ENCODE results near the gene PACS1. TPM values are rescaled to one million over a fixed set of nuclear protein-coding genes. Genes with fewer than 3 reads are reported as not detected.
A peak's percentile ranks its signal among the peaks of the same experiment; 100 is the strongest.

PACS1 gene
- total RNA-seq, 2 experiments from 2014 or later: 76.3 to 78.3 TPM

DNA sequence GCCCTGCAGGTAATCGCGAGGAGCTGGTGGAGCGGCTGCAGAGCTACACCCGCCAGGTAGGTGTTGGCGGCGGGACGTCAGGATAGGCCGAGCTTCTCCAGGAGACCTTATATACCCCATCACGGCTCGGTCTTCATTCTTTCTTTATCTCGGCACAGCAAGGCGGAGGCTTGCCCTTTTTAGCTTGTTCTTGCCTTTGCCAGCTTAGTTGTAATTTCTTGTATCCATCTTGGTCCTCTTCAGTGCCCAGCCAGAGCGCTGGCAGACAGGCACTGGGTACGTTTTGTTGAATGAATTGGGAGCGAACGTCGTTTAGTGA is 17.4 kb upstream of the PACS1 start:
- ATAC-seq (no peak), DNase-seq (no peak)
- peak overlapping the region; percentile 94 for H3K4me3 Mint-ChIP-seq
- intact Hi-C loops (cut with micrococcal nuclease): no loop called here
- POLR2A ChIA-PET: interaction anchor here (0.9 to 10.4 kb wide), 5 partner anchors 15 to 58 kb away, joined by 3 to 131 read pairs (median 7); partner anchors contain the start of genes BANF1, CST6, EIF1AD and PACS1
- peaks cover 40% of the 10 kb centered on the region for H3K36me3 Mint-ChIP-seq (ENCODE audit: low read depth)
- H3K9me3 Mint-ChIP-seq: no peaks in the 10 kb centered on the region
- H3K27me3 Mint-ChIP-seq: peaks cover 7% of the 10 kb centered on the region
- CTCF ChIA-PET: interaction anchor here (0.7 to 9.9 kb wide), 7 partner anchors 7 to 207 kb away, joined by 3 to 133 read pairs (median 7); partner anchors contain the start of genes CCDC85B and PACS1
- peak overlapping the region; percentile 92 for H3K27ac Mint-ChIP-seq
- peaks cover 34% of the 10 kb centered on the region for H3K4me1 Mint-ChIP-seq (ENCODE audit: low read depth)
- TF ChIP-seq, protein P1, sequence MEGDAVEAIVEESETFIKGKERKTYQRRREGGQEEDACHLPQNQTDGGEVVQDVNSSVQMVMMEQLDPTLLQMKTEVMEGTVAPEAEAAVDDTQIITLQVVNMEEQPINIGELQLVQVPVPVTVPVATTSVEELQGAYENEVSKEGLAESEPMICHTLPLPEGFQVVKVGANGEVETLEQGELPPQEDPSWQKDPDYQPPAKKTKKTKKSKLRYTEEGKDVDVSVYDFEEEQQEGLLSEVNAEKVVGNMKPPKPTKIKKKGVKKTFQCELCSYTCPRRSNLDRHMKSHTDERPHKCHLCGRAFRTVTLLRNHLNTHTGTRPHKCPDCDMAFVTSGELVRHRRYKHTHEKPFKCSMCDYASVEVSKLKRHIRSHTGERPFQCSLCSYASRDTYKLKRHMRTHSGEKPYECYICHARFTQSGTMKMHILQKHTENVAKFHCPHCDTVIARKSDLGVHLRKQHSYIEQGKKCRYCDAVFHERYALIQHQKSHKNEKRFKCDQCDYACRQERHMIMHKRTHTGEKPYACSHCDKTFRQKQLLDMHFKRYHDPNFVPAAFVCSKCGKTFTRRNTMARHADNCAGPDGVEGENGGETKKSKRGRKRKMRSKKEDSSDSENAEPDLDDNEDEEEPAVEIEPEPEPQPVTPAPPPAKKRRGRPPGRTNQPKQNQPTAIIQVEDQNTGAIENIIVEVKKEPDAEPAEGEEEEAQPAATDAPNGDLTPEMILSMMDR (IDR thresholded peaks at IDR 0.05): no peak

DNA sequence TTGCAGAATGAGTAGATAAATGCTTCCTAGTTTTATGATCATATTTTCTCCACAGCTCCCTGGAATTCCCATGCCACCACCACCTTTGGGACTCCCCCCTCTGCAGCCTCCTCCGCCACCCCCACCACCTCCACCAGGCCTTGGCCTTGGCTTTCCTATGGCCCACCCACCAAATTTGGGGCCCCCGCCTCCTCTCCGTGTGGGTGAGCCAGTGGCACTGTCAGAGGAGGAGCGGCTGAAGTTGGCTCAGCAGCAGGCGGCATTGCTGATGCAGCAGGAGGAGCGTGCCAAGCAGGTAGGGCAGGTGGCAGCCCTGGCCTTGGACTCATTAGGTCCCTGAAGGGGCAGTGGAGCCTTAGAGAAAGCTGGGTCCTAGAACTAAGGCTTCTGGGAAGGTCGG is 15.1 kb upstream of the PACS1 start:
- H3K27ac Mint-ChIP-seq: peak overlapping the region; percentile 57

DNA sequence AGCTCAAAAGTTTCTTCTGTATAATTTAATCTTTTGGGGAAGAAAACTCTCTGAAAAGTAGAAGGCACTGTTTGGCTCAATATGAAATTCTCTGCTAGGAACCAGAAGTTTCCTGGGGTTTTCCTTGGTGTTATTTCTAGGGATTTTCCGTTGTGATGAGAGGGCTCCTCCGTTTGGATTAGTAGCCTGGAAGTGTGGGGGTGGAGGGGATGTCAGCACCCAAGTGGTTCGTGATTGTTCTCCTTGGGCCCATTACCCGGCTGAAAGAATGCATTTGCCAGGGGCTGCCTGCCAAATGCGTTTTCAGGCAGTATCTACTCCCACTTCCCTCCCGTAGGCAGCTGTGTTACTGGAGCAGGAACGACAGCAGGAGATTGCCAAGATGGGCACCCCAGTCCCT is 13.6 kb upstream of the PACS1 start:
- no peak for DNase-seq
- Mint-ChIP-seq H3K9me3 (no peaks in the 10 kb centered on the region), H3K36me3 (ENCODE audit: low read depth) (peaks cover 74% of the 10 kb centered on the region), H3K27ac (no peak overlapping the region), H3K4me1 (ENCODE audit: low read depth) (peaks cover 39% of the 10 kb centered on the region), H3K27me3 (no peaks in the 10 kb centered on the region), H3K4me3 (no peak overlapping the region)
- TF ChIP-seq, protein P1 (IDR thresholded peaks at IDR 0.05): no peak
- ATAC-seq: no peak
- CTCF ChIA-PET: interaction anchor here (7.7 to 9.9 kb wide), 2 partner anchors 10 to 11 kb away, joined by 60 to 133 read pairs; partner anchors contain the start of gene PACS1
- POLR2A ChIA-PET: interaction anchor here (1.1 to 10.4 kb wide), 2 partner anchors 11 to 256 kb away, joined by 3 to 131 read pairs; partner anchors contain the start of gene PACS1
- intact Hi-C loops (cut with micrococcal nuclease): no loop called here

More for the DNA sequence above, 15.1 kb upstream of the PACS1 start:
- TF ChIP-seq, protein P1 (IDR thresholded peaks at IDR 0.05): no peak
- ChIA-PET CTCF (interaction anchor here (7.7 to 9.9 kb wide), 2 partner anchors 10 to 12 kb away, joined by 60 to 133 read pairs; partner anchors contain the start of gene PACS1), POLR2A (interaction anchor here (0.6 to 10.4 kb wide), 3 partner anchors 12 to 164 kb away, joined by 3 to 131 read pairs (median 6); partner anchors contain the start of gene PACS1)
- peaks cover 34% of the 10 kb centered on the region for H3K4me1 Mint-ChIP-seq (ENCODE audit: low read depth)
- no peaks in the 10 kb centered on the region for H3K27me3 Mint-ChIP-seq
- H3K36me3 Mint-ChIP-seq (ENCODE audit: low read depth): peaks cover 59% of the 10 kb centered on the region
- H3K4me3 Mint-ChIP-seq: no peak overlapping the region
- intact Hi-C loops (cut with micrococcal nuclease): no loop called here
- H3K9me3 Mint-ChIP-seq: no peaks in the 10 kb centered on the region
- ATAC-seq (no peak), DNase-seq (no peak)

DNA sequence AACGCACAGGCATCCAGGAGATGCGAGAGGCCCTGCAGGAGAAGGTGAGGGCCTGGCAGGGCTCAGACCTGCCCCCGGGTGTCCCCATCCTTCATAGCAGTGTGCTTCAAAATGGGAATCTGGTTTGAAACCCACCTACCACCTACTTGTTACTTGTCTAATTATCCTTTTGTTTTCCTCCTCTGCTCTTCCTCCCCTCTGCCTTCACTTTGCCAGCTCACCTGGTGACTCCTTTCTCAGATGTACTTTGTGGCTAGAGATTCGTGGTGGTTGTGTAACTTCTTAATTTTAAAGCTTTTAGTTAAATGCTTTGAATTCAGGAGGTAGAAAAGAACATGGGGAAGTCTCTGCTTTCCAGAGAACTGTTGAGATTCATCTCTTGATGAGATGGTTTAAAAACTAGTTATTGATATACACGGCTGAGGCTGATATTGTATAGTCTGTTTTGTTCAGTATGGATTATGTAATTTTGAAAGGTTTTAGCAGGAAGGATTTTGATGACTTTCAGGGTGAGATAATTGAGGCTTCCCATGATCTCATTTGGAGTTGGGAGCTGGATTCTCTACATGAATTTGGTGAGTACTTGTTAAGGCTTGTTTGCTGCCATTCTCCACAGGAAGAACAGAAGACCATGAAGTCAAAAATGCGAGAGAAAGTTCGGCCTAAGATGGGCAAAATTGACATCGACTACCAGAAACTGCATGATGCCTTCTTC is 9.9 kb upstream of the PACS1 start:
- ChIA-PET POLR2A (interaction anchor here (1.0 to 10.4 kb wide), 2 partner anchors 7 to 74 kb away, joined by 3 to 131 read pairs; partner anchors contain the start of gene PACS1), CTCF (interaction anchor here (0.7 to 9.9 kb wide), 7 partner anchors 8 to 172 kb away, joined by 3 to 60 read pairs (median 4); partner anchors contain the start of genes FIBP and GAL3ST3)
- H3K27me3 Mint-ChIP-seq: no peaks in the 10 kb centered on the region
- H3K27ac Mint-ChIP-seq: peak overlapping the region; percentile 89
- ATAC-seq (no peak), DNase-seq (no peak)
- H3K4me3 Mint-ChIP-seq: no peak overlapping the region
- TF ChIP-seq, protein P1 (IDR thresholded peaks at IDR 0.05): no peak
- intact Hi-C loops (cut with micrococcal nuclease): no loop called here
- H3K9me3 Mint-ChIP-seq: no peaks in the 10 kb centered on the region
- H3K4me1 Mint-ChIP-seq (ENCODE audit: low read depth): peaks cover 42% of the 10 kb centered on the region
- peaks cover 84% of the 10 kb centered on the region for H3K36me3 Mint-ChIP-seq (ENCODE audit: low read depth)

DNA sequence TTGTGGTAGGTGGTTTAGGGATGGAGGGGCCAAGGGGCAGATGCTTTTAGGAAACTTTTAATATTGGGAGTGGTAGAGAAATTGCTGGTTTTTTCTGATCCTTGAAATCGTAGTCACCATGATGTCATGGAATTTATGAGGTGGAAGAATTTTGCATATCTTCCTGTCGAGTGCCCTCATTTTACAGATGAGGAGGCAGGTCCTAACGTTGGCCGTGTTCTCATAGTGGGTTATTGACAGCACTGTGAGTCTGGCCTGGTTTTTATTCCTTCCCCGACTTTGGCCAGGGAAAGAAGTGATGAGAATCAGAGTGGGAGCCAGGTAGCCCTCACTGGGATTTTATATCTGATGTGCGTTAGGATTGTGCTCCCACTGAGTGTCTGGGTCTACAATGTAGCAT is 8.8 kb upstream of the PACS1 start:
- Mint-ChIP-seq H3K27me3 (no peaks in the 10 kb centered on the region), H3K36me3 (ENCODE audit: low read depth) (peaks cover 83% of the 10 kb centered on the region), H3K9me3 (no peaks in the 10 kb centered on the region), H3K4me1 (ENCODE audit: low read depth) (peaks cover 45% of the 10 kb centered on the region), H3K27ac (peak overlapping the region; percentile 89), H3K4me3 (no peak overlapping the region)
- intact Hi-C loops (cut with micrococcal nuclease): no loop called here
- ChIA-PET POLR2A (no interaction called here), CTCF (interaction anchor here (9.9 kb wide), 1 partner anchor 16 kb away, joined by 60 read pairs; no protein-coding TSS in a partner anchor)
- DNase-seq (no peak), ATAC-seq (peak; percentile 37)
- TF ChIP-seq, protein P1 (IDR thresholded peaks at IDR 0.05): no peak

Data from activated CD8-positive, alpha-beta T cell treated with anti-CD3 and anti-CD28 coated beads for 36 hours (primary cell).